Measurements from ENCODE around the gene HAUS2. TPM values are rescaled to one million over a fixed set of nuclear protein-coding genes. Genes with fewer than 3 reads are reported as not detected.
A peak's percentile ranks its signal among the peaks of the same experiment; 100 is the strongest.

HAUS2 gene
- total and polyA plus RNA-seq, 2 donors (not counting 3 experiments of a cell fraction or from before 2014, with no cell fraction given): 12.6 to 33.5 TPM

GRCh38 chr15:42510258-42511006 is 38.2 kb upstream of the HAUS2 start:
- H3K4me2 ChIP-seq (ENCODE audit: insufficient read depth, low read length): peak overlapping the region; percentile 31
- no TSS peak for BruUV-seq (replicated peaks)

More at GRCh38 chr15:42510258-42511006, 38.2 kb upstream of the HAUS2 start:
- no peaks in the 10 kb centered on the region for H3K9me1 ChIP-seq (replicated peaks; ENCODE audit: control insufficient read depth, extremely low read depth, insufficient read depth, low read length)
- DNase-seq (ENCODE audit: low read depth, low spot score) (no peak), FAIRE-seq (no peak)
- peaks cover 9 to 16% of the 10 kb centered on the region in 2 experiments for H3K36me3 ChIP-seq (ENCODE audit: control insufficient read depth in 2 of 2, extremely low read depth in 1 of 2, insufficient read depth in 2 of 2, low read length in 2 of 2)
- no peak for TF ChIP-seq POLR2A (IDR thresholded peaks at IDR 0.05; ENCODE audit: low read depth, low read length)
- TF ChIP-seq JUN (IDR thresholded peaks at IDR 0.05; ENCODE audit: borderline replicate concordance, insufficient read depth, insufficient read length, low read depth): no peak
- no peak for TF ChIP-seq EZH2 (IDR thresholded peaks at IDR 0.05; ENCODE audit: borderline replicate concordance, low read depth, low read length, severe bottlenecking)
- no peak for TF ChIP-seq MAX (IDR thresholded peaks at IDR 0.05; ENCODE audit: insufficient read depth, insufficient read length)
- TF ChIP-seq FOS (IDR thresholded peaks at IDR 0.05; ENCODE audit: borderline replicate concordance, insufficient read depth, low read length): no peak
- TF ChIP-seq POLR2AphosphoS5 (IDR thresholded peaks at IDR 0.05; ENCODE audit: insufficient read depth, low read depth, low read length): no peak
- no peak for TF ChIP-seq CTCF (IDR thresholded peaks at IDR 0.05; ENCODE audit: extremely low read depth in 1 of 2, insufficient read depth in 1 of 2, low read depth in 1 of 2, low read length in 2 of 2)
- no peak for TF ChIP-seq MYC (IDR thresholded peaks at IDR 0.05; ENCODE audit: low read depth, low read length)
- no peak for TF ChIP-seq GATA2 (IDR thresholded peaks at IDR 0.05; ENCODE audit: insufficient read depth, insufficient read length, low read depth, low read length)
- no peak overlapping the region for H2AFZ ChIP-seq (ENCODE audit: low read depth, low read length)
- ChIA-PET CTCF (interaction anchor here (1.1 to 1.7 kb wide), 4 partner anchors 11 to 39 kb away, joined by 3 to 9 read pairs (median 4); partner anchors contain the start of genes SNAP23 and ZNF106), POLR2A (interaction anchor here (1.3 to 1.9 kb wide), 3 partner anchors 9 to 20 kb away, joined by 3 to 7 read pairs (median 4); partner anchors contain the start of genes SNAP23 and ZNF106)
- H3K27ac ChIP-seq (ENCODE audit: insufficient read depth, low read depth, low read length): peak overlapping the region; percentile 55
- dilution Hi-C loops (cut with MboI; ENCODE audit: extremely low pct_ligation_motif_present, low sequenced_read_pairs): no loop called here
- H3K79me2 ChIP-seq (ENCODE audit: control insufficient read depth, insufficient read depth, low read length): peaks cover 66% of the 10 kb centered on the region
- H3K27me3 ChIP-seq (ENCODE audit: control insufficient read depth in 2 of 2, insufficient read depth in 2 of 2, low read length in 2 of 2): no peaks in the 10 kb centered on the region
- no peaks in the 10 kb centered on the region for H3K9me3 ChIP-seq (replicated peaks; ENCODE audit: control insufficient read depth, insufficient read depth, low read length)
- peak overlapping the region in 1 of 3 experiments; percentile 12 for H3K4me3 ChIP-seq (replicated peaks in 1 of 3; ENCODE audit: insufficient read depth in 1 of 3, low read depth in 1 of 3, low read length in 3 of 3)
- H3K9ac ChIP-seq (replicated peaks; ENCODE audit: extremely low read depth, insufficient read depth, low read length): peak overlapping the region; percentile 22
- intact Hi-C loops (cut with micrococcal nuclease): loop anchor here (2.0 kb wide), 1 partner anchor 16 kb away; the partner anchor contains the start of gene SNAP23
- peaks cover 14% of the 10 kb centered on the region for H3K4me1 ChIP-seq (ENCODE audit: control insufficient read depth, extremely low read depth, insufficient read depth, low read length)
- H4K20me1 ChIP-seq (replicated peaks; ENCODE audit: control insufficient read depth, extremely low read depth, insufficient read depth, low read length): no peaks in the 10 kb centered on the region

Measured in endothelial cell of umbilical vein (primary cell).